ENCODE measurements around the gene DDO.

DDO gene

GRCh38 chr6:110419028-110419739, 3.8 kb upstream of the DDO start:
- DNase-seq, result no peak

GRCh38 chr6:110418594-110418993, 3.2 kb upstream of the DDO start:
- DNase-seq, result no peak

DNA sequence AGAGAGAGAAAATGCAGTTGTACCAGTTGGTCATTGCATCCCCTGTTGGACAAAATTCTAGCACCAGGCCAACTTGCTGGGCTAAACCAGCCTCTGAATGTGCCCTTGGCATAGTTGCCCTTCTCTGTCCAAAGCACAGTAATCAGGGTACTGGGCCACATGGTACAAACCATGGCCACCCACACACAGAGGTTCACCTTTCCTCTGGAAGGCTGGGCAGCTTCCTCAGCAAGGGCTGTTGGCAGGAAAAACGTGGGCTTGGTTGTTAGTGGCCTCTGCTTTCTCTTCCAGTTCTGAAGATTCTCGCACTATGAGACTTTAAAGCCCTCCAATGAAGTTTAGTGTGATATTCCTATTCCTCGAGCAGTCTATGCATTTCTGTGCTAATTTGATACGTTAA, 706 bp downstream of the DDO start:
- DNase-seq, result no peak

GRCh38 chr6:110412360-110412759, 3.0 kb downstream of the DDO start:
- DNase-seq, result no peak

DNA sequence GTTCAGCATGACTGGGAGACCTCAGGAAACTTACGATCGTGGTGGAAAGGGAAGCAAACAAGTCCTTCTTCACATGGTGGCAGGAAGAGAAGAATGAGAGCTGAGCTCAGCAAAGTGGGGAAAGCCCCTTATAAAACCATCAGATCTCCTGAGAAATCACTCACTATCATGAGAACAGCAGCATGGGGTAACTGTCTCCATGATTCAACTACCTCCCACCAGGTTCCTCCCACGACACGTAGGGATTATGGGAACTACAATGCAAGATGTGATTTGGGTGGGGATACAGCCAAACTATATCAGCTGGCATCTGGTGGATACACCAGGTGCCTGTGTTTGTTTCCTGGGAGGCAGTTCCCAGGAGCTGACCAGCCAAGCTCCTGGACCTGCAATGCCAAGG, 4.9 kb downstream of the DDO start:
- DNase-seq, result no peak

DNA sequence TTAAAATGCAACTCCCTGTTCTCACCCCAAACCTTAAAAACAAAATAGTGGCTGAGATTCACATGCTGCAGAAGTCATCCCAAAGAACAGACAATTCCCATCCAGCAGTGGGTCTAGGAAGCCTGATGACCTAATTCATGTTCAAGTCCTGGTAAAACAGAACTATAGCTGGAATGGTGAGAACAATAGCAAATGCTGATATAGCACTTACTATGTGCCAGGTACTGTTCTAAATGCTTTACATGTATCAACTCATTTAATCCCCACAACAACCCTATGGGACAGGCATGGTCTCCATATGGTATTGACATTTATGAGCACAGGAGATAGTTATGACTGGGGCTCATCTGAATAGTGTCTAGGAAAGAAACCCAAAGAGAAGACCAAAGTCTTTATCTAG, 5.6 kb downstream of the DDO start:
- no peak for DNase-seq

DNA sequence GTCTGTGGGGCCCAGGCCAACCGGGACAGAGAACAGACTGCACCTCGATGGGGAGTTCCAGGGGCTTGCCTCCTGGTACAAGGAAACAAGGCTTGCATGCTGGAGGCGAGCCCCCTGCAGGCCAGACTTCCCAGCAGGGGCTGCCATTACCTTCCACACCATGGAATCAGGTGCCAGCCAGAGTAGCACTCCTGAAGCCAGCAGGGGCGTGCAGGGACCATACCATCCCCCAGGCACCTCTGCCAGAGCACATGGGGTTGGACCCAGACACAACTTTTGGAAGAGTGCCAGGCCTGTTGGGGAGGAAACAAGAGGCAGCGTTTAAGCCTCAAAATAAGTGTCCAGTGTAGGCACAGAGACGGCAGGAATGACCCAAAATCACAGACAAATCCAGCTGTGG, 6.5 kb downstream of the DDO start:
- DNase-seq, result no peak

DNA sequence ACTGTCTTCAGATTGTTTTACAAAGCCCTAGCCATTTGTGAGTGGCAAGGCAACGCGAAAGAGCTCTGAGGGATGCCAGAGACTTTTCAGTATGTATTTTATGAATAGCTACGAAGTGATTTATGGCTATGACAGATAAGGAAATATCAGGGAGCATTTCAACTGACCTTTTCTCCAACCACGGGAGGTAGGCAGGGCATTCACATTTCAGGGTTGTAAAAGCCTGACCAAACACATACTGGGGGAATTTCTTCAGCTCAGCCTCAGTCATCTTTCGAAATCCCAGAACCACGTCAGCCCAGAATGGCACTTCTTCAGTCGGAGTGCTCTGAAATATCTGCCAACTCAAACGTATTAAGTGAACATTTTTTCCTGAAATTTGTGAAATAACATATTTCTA, 10.8 kb downstream of the DDO start:
- DNase-seq, result no peak

DNA sequence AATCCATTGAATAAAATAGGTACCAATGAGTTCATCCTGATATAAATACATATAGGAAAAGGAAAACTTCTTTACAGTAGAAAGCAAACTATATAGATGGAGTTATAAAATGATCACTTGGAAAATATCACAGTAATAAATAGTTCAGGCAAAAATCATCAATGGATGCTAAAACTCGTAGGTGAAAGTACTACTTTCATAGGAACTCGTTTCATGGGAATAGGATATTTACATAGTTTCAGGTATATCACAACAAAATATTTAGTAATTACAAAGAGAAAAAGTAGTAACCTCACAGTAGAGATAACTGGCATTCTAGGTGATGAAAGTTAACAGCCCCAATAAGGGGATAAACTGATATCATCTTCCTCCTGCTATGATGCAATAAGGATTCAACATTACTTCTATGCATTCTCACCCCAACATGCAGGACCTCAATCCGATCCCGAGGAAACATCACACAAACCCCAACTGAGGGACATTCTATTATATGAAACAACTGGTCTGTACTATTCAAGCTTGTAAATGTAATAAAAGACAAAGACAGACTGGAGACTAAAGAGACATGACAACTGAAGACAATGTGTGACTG, 13.7 kb downstream of the DDO start:
- DNase-seq, result no peak

DNA sequence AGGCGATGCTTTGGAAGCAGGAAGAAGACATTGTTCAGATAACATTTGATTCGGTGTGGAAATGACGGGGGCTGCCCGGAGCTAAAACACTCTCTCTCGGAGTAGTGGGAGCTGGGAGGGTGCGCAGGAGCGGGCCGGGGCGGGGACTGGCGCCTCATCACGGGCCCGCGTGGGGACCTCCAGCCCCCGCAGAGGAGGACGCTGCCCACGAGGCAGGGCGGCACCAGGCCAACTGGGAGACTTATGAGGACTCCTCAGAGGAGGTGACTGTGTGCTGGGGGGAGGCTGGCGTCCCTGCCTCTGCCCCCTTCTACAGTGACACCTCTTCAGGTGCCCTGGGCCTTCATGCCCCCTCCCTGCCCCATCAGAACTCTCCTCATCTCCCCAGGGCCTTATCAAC, 15.2 kb downstream of the DDO start:
- DNase-seq, result no peak

GRCh38 chr6:110399219-110400071, 15.9 kb downstream of the DDO start:
- no peak for DNase-seq

DNA sequence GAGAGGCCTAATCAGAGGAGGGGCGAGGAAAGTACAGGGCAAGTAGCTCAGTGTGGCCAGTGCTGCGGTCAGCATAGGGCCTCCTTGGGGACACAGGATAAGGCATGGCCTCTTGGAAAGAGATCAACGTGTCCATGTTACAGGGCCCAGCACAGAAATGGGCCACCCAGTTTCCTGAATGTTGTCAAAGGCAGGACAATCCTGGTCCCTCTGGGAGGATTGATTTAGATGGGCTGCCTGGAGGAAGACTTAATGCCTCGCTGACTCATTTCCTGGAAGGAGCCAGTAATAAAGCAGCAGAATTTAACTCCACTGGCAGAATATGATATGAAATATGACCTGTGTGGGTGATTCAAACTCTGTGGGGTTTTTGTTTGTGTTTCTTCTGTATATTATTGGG, 16.6 kb downstream of the DDO start:
- no peak for DNase-seq

DNA sequence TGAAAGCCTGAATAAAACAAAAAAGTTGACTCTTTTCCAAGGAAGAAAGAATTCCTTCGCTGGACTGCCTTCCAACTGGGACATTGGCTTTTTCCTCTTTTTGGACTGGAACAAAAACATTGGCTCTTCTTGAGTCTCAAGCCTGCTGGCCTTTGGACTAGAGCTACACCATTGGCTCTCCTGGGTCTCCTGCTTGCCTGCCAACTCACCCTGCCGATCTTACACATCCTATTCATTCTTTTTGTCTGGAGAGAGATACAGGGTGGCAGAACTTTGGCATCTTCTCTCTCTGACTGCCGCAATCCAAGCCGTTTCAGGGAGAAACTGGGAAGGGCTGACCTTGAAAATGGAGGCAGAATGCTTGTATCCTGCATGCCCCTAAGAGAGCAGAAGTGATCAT, 20.2 kb downstream of the DDO start:
- no peak for DNase-seq

DNA sequence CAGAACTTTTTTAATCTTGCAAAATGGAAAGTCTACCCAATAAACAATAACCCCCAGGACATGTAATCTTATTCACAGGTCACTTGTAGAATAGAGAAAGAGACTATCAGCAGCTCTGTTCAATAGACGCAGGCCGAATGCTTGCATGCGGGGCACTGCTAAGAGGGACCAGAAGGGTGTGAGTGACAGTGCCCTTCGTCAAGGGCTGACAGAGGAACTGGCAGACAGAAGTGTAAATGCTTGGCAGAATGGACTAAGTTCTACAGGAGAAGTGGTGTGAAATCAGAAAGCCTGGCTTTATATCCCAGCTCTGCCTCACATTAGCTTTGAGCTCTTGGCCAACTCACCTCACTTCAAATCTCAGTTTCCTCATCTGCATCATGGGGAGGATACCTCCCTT, 21.0 kb downstream of the DDO start:
- no peak for DNase-seq

GRCh38 chr6:110392727-110393126, 22.6 kb downstream of the DDO start:
- DNase-seq, result no peak

GRCh38 chr6:110390404-110390803, 25.0 kb downstream of the DDO start:
- no peak for DNase-seq

GRCh38 chr6:110389689-110390382, 25.5 kb downstream of the DDO start:
- DNase-seq, result no peak

- no peak for DNase-seq
Measured at GRCh38 chr6:110387986-110388385, 27.4 kb downstream of the DDO start.

DNA sequence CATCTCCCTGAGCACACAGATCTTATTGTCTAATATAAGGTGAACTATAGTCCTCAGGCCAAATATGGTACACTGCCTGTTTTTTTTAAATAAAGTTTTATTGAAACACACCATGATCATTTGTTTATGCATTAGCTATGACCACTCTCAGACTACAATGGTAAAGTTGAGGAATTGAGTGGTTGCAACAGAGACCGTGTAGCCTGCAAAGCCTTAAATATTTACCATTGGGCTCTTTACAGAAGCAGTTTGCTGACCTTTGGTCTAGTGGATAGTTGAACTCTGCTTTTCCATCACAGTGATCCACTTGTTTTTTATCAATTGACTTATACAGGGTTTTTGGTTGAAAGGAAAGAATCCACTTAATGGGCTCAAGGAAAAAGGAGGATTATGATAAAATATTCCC, 29.9 kb downstream of the DDO start:
- no peak for DNase-seq

- DNase-seq, result no peak
Measured at GRCh38 chr6:110378552-110378951, 36.8 kb downstream of the DDO start.

- DNase-seq, result no peak
Measured at GRCh38 chr6:110369066-110369465, 46.3 kb downstream of the DDO start.

DNA sequence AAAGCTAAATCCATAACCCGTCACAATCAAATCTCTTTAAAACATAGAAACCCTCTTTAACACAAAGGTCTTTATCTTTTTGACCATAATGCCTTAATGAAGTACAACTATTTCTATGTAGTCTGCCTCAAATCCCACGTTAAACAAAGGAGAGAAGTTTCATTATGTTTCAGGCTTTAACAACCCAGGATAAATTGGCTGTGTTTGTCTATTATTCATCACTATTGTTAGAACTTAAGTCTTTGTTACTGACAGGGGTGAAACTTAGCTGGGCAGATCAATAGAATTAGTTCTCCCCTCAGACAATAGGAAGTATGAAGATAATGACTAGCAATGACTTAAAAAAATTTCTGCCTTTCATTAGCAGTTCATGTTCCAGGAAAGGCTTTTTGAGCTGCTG, 47.1 kb downstream of the DDO start:
- DNase-seq, result no peak

DNA sequence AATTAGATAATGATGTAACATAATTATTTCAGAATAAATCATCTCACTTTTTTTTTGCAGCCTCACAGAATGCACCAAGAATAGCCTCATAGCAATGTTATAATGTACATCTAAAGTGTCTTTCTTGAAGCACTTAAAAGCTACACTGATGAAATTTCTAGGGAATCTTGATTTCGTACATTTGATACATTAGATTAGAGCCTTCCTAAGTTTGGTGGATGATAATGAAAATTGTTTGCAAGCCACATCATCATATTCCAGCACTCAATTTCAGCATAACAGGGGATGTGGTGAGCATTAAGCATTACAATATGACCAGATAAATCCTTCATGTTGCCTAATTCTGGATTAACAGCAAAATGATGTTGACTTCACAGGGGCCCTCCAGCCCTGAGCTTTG, 47.5 kb downstream of the DDO start:
- DNase-seq, result no peak

GRCh38 chr6:110366975-110367374, 48.4 kb downstream of the DDO start:
- DNase-seq, result no peak

All from CD4-positive, alpha-beta T cell treated with Interleukin-10 for 1 hour (primary cell).